Lower lobe of right lung (tissue), 2 donors: ENCODE data around the gene ANKRD44. TPM values are rescaled to one million over a fixed set of nuclear protein-coding genes. Genes with fewer than 3 reads are reported as not detected.

Source experiments
- ATAC-seq, 2 donors: fragments of 200-7000 bp; cut with Tn5 transposase; one replicate each; pipeline ENCODE4 v1.9.1; 2020 to 2022; ENCODE audit warnings: mild to moderate bottlenecking in 2 of 2, moderate library complexity in 2 of 2
- DNase-seq: peaks from one replicate; pipeline ENCODE4 v3.0.0-alpha.2; 2020
- H3K27ac ChIP-seq: fragments of 200-600 bp; one replicate; pipeline ENCODE4 v1.8.0; 2022
- H3K27me3 ChIP-seq: fragments of 200-600 bp; one replicate; pipeline ENCODE4 v1.8.0; 2022; ENCODE audit warnings: low read depth
- H3K36me3 ChIP-seq: fragments of 200-600 bp; one replicate; pipeline ENCODE4 v1.8.0; 2022; ENCODE audit warnings: mild to moderate bottlenecking
- H3K4me1 ChIP-seq: fragments of 200-600 bp; one replicate; pipeline ENCODE4 v1.8.0; 2022
- H3K4me3 ChIP-seq: fragments of 200-600 bp; one replicate; pipeline ENCODE4 v1.8.0; 2022; ENCODE audit warnings: mild to moderate bottlenecking
- H3K9me3 ChIP-seq: fragments of 200-600 bp; one replicate; pipeline ENCODE4 v1.8.0; 2022
- intact Hi-C: fragments of 100-400 bp; cut with DNase I; formaldehyde crosslinking; loops from one replicate; pipeline ENCODE4 v1.11.0; 2022
- total RNA-seq: library from RNA; stranded (reverse); fragmentation: NEBNext Ultra II Directional; extraction: Animal tissue kit (Norgen Biotek cat#: 25700); gene quantifications from one replicate; pipeline ENCODE4 v1.2.1, GENCODE V29; 2021
- TF ChIP-seq, protein P1 (sequence below): fragments of 200-600 bp; IDR thresholded peaks from one replicate; pipeline ENCODE4 v1.8.0; 2022; ENCODE audit warnings: antibody characterized with exemption, mild to moderate bottlenecking
- donor health status: DM: no; HTN: yes; CAD: no; lungs with severe emphysema.

The ANKRD44 gene
- total RNA-seq, 1 donor from 2014 or later: 58.7 TPM

DNA sequence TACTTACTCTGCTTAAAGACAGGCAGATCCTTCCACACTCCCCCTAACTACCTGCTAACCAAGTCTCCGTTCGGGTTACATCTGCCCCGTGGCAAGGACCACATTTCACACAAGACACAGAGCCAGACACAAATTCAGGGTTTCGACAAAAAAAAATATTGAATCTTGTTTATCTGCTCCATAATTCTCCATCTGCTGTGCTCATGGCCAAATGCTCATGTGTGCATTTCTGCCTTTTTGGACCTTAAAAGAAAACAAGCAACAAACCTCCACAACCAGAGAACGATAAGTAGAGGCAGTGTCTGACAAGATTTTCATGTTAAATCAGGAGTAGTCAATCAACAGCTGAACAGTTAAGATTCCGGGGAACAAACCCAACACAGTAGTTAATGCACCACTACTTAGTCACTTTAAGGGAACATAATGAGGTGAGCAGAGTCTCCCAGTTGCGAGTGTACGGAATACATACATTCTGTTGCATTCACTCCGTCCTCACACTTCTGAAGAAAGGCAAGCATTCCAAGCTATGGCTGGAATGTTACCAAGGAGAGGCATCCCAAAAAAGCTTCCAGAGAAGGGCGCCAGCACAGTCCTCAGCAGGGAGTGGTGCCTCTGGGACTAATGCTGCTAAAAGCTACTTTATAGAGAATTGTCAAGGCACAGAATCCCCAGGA lies 121.0 kb downstream of the ANKRD44 start:
- DNase-seq (no peak), ATAC-seq (no peak)
- Histone ChIP-seq H3K4me1 (peaks cover 40% of the 10 kb centered on the region), H3K27ac (no peak overlapping the region), H3K4me3 (no peak overlapping the region), H3K9me3 (no peaks in the 10 kb centered on the region), H3K27me3 (no peaks in the 10 kb centered on the region), H3K36me3 (no peaks in the 10 kb centered on the region)
- intact Hi-C loops: no loop called here
- TF ChIP-seq, protein P1, sequence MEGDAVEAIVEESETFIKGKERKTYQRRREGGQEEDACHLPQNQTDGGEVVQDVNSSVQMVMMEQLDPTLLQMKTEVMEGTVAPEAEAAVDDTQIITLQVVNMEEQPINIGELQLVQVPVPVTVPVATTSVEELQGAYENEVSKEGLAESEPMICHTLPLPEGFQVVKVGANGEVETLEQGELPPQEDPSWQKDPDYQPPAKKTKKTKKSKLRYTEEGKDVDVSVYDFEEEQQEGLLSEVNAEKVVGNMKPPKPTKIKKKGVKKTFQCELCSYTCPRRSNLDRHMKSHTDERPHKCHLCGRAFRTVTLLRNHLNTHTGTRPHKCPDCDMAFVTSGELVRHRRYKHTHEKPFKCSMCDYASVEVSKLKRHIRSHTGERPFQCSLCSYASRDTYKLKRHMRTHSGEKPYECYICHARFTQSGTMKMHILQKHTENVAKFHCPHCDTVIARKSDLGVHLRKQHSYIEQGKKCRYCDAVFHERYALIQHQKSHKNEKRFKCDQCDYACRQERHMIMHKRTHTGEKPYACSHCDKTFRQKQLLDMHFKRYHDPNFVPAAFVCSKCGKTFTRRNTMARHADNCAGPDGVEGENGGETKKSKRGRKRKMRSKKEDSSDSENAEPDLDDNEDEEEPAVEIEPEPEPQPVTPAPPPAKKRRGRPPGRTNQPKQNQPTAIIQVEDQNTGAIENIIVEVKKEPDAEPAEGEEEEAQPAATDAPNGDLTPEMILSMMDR: no peak

DNA sequence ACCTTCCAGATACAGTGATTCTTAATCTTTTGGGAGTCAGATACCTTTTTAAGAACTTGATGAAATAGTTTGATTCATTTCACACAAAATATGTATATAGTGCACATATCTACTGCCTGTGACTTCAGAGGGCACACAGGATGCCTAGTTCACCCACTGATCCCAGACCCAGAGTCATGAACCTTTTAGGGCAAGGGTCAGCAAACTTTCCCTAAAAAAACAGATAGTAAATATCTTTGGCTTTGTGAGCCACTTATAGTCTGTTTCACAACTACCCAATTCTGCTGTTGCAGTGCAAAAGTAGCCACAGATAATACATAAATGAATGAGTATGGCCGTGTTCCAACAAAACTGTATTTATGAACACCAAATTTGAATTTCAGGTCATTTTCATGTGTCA lies 124.9 kb downstream of the ANKRD44 start:
- intact Hi-C loops: no loop called here
- Histone ChIP-seq H3K9me3 (no peaks in the 10 kb centered on the region), H3K4me3 (no peak overlapping the region), H3K4me1 (peaks cover 18% of the 10 kb centered on the region), H3K27ac (no peak overlapping the region), H3K36me3 (no peaks in the 10 kb centered on the region), H3K27me3 (no peaks in the 10 kb centered on the region)
- TF ChIP-seq, protein P1: no peak
- no peak for ATAC-seq
- no peak for DNase-seq

DNA sequence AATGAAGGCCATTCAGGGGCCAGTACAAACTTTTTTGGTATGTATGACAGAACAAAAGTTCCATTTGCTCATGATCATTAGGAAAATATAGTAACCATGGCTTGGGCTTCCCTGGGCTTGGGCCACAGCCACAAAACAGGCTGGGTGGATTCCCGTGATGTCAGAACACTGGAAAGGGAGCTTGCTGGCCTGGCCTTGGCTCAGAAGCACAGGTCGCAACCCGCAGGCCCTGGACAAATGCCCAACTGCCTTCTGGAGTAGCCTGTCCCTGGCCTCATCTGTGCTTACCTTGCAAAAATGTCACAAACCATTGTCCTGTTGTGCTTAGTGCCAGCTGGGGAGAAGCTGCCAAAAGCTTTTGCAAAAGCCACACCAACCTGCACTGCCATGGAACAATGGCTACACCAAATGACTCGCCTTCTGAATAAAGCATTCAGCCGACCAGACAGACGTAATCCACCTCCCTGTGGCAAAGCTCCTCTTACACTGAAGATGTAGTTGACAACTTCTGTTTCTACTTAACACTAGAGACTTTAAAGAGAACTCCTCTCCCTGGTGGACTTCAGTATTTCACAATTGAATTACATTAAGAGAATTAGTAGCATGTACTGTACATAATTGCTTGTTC lies 125.5 kb downstream of the ANKRD44 start:
- ATAC-seq (peak; percentile 54 to 75), DNase-seq (peak; percentile 65)
- Histone ChIP-seq H3K36me3 (no peaks in the 10 kb centered on the region), H3K4me3 (no peak overlapping the region), H3K27me3 (no peaks in the 10 kb centered on the region), H3K9me3 (no peaks in the 10 kb centered on the region), H3K4me1 (peaks cover 17% of the 10 kb centered on the region), H3K27ac (peak overlapping the region; percentile 6)
- TF ChIP-seq, protein P1: no peak
- intact Hi-C loops: no loop called here

DNA sequence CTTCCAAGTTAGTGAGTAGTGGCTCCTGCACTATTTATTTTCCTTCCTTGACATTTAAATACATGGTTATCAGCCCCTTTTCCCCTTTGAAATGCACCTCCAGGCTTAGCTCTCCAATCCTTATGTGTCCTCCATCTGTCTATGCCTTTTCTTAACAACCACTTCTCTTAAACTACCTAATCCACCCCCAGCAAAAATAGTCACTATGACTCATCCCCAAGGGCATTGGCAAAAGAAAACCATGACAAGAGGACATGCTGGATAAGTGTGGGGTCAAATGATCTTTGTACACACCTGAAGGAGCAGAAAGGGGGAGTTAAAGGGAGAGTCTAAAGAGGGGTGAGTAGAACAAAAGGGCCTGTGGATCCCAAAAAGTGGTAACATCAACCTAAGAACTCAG lies 127.2 kb downstream of the ANKRD44 start:
- no peaks in the 10 kb centered on the region for H3K9me3 ChIP-seq
- DNase-seq (no peak), ATAC-seq (no peak)
- no peak overlapping the region for H3K27ac ChIP-seq
- TF ChIP-seq, protein P1: no peak
- no peaks in the 10 kb centered on the region for H3K36me3 ChIP-seq
- peaks cover 12% of the 10 kb centered on the region for H3K4me1 ChIP-seq
- H3K4me3 ChIP-seq: no peak overlapping the region
- no peaks in the 10 kb centered on the region for H3K27me3 ChIP-seq
- intact Hi-C loops: no loop called here

DNA sequence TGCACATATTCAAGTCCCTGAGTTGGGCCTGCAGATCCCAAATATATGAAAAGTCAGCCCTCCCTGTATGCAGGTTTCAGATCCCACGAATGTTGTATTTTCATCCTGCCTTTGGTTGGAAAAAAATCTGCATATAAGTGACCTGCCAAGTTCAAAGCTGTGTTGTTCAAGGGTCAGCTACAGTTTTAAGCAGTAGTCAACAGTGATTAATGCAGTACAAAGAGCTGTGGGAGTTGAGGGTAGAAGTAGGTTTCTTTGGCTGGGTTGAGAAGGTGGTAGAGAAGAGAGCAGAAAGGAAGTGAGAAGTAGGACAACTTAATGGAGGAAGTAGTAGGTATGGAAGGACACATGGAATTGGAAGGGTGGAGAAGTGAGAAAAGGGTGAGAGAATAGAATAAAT lies 127.9 kb downstream of the ANKRD44 start:
- ATAC-seq (no peak), DNase-seq (no peak)
- TF ChIP-seq, protein P1: no peak
- no peaks in the 10 kb centered on the region for H3K9me3 ChIP-seq
- no peaks in the 10 kb centered on the region for H3K27me3 ChIP-seq
- H3K4me1 ChIP-seq: peaks cover 12% of the 10 kb centered on the region
- H3K27ac ChIP-seq: no peak overlapping the region
- intact Hi-C loops: no loop called here
- no peak overlapping the region for H3K4me3 ChIP-seq
- H3K36me3 ChIP-seq: no peaks in the 10 kb centered on the region
